ENCODE data around the gene EDDM13. TPM values are rescaled to one million over a fixed set of nuclear protein-coding genes. Genes with fewer than 3 reads are reported as not detected.

Gene EDDM13
- total and polyA plus RNA-seq, 7 donors, result 0.62 TPM; not detected in 6

DNA sequence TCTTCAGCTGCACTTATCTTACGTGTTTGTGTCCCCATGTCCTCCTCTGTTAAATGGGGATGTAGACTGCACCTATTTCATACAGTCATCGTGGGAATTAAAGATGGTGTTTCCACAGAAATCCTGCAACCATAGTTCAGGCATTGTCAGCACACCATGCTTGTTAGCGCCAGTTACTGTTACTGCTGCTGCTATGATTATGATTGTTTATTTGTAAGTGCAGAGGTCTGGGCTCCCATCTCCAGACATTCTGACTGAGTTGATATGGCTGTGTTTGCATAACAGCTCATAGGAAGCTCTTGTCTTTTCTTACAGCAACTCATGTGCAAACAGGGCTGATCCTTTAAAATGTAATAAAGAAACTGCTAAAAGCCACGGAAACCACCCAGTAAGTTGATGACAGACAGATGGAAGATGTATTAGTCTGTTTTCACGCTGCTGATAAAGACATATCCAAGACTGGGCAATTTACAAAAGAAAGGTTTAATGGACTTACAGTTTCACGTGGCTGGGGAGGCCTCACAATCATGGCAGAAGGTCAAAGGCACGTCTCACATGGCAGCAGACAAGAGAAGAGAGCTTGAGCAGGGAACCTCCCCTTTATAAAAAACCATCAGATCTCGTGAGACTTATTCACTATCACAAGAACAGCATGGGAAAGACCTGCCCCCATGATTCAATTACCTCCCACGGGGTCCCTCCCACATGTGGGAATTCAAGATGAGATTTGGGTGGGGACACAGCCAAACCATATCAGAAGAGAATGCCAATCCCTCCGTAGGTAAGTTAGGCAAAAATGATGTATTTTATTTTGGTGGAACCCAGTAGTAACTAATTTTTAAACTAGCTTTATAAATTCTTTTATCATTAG lies 40.5 kb downstream of the EDDM13 start:
- H3K27ac ChIP-seq, result no peak overlapping the region
- intact Hi-C loops (cut with DNase I), result no loop called here
- H3K27me3 ChIP-seq (ENCODE audit: insufficient read depth in 3 of 3, low read length in 2 of 3), result no peaks in the 10 kb centered on the region
- no peak for DNase-seq
- ATAC-seq, result no peak
- no peaks in the 10 kb centered on the region for H3K9me3 ChIP-seq
- 79 to 84% (median 82%) methylated on average over 10 of the region's 10 CpGs for WGBS, 3 donors
- H3K4me3 ChIP-seq, result no peak overlapping the region
- peaks cover 6% of the 10 kb centered on the region for H3K4me1 ChIP-seq
- peaks cover 3 to 31% of the 10 kb centered on the region in 2 donors for H3K36me3 ChIP-seq (ENCODE audit: insufficient read depth in 1 of 2, low read depth in 1 of 2)
- TF ChIP-seq CTCF (IDR thresholded peaks at IDR 0.05), result no peak

DNA sequence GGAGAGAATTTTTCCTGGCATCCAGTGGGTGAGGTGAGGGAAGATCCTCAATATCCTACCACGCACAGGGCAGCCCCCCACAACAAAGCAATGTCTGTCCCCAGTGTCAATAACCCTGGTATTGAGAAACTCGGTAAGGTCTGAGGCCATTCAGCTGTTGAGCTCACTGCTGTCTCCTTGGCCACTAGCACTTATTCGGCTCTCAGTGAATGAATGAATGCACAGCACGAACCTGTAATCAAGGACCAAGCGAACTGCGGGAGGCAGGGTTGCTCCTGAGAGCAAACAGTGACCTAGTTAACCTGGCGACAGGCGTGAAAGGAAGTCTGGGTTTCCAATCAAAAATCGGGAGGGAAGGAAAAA lies 41.5 kb downstream of the EDDM13 start:
- H3K27me3 ChIP-seq (ENCODE audit: insufficient read depth in 3 of 3, low read length in 2 of 3), result no peaks in the 10 kb centered on the region
- peak overlapping the region; percentile 94 for H3K27ac ChIP-seq
- peaks cover under 1 to 27% of the 10 kb centered on the region in 2 donors for H3K36me3 ChIP-seq (ENCODE audit: insufficient read depth in 1 of 2, low read depth in 1 of 2)
- H3K4me3 ChIP-seq, result peak overlapping the region; percentile 77
- ATAC-seq (peak in 1 of 4 donors; percentile 9), DNase-seq (no peak)
- no peaks in the 10 kb centered on the region for H3K9me3 ChIP-seq
- WGBS, 3 donors, result 0 to 1% (median 0%) methylated on average over 9 of the region's 9 CpGs
- intact Hi-C loops (cut with DNase I), result no loop called here
- H3K4me1 ChIP-seq, result peaks cover 6% of the 10 kb centered on the region
- TF ChIP-seq CTCF (IDR thresholded peaks at IDR 0.05), result no peak

- Histone ChIP-seq H3K36me3 (ENCODE audit: insufficient read depth in 1 of 2, low read depth in 1 of 2) (peaks cover 0 to 26% of the 10 kb centered on the region in 2 donors), H3K9me3 (no peaks in the 10 kb centered on the region), H3K27me3 (ENCODE audit: insufficient read depth in 3 of 3, low read length in 2 of 3) (no peaks in the 10 kb centered on the region), H3K27ac (peak within 1 kb of the TSS; percentile 94), H3K4me1 (peaks cover 6% of the 10 kb centered on the region), H3K4me3 (peak within 1 kb of the TSS; percentile 77)
- intact Hi-C loops (cut with DNase I), result no loop called here
- TF ChIP-seq CTCF (IDR thresholded peaks at IDR 0.05), result no peak
- ATAC-seq, result peak; percentile 92 to 95 (median 93)
- peak; percentile 97 to 99 for DNase-seq
- 0 to 1% (median 0%) methylated on average over 43 to 47 of the region's 47 CpGs for WGBS, 3 donors
Observed at GRCh38 chr19:56314381-56315076, 42.0 kb downstream of the EDDM13 start, which contains the start of gene ZSCAN5A. Gene ZSCAN5A (minus strand): TSS chr19:56314839. CDS start chr19:56225046, 89,793 bp downstream.

- 1 to 2% (median 1%) methylated on average over 36 to 37 of the region's 37 CpGs for WGBS, 3 donors
- intact Hi-C loops (cut with DNase I), result no loop called here
- ATAC-seq (peak; percentile 94 to 96 (median 96)), DNase-seq (peak; percentile 92 to 96)
- no peak for TF ChIP-seq CTCF (IDR thresholded peaks at IDR 0.05)
- H3K4me3 ChIP-seq, result peak overlapping the region; percentile 77
- H3K36me3 ChIP-seq (ENCODE audit: insufficient read depth in 1 of 2, low read depth in 1 of 2), result peaks cover 0 to 23% of the 10 kb centered on the region in 2 donors
- H3K27ac ChIP-seq, result peak overlapping the region; percentile 94
- H3K9me3 ChIP-seq, result no peaks in the 10 kb centered on the region
- no peaks in the 10 kb centered on the region for H3K27me3 ChIP-seq (ENCODE audit: insufficient read depth in 3 of 3, low read length in 2 of 3)
- H3K4me1 ChIP-seq, result peaks cover 6% of the 10 kb centered on the region
Observed at GRCh38 chr19:56315077-56315828, 42.7 kb downstream of the EDDM13 start.

Data from psoas muscle (tissue), 8 donors.